ENCODE measurements around the gene SMAGP.
A peak's percentile ranks its signal among the peaks of the same experiment; 100 is the strongest.
"Not testable (repeated sequence)": the region's sequence is repeated elsewhere in the genome, so short reads cannot be mapped to it uniquely, and the experiment has no call there.

The SMAGP gene

DNA sequence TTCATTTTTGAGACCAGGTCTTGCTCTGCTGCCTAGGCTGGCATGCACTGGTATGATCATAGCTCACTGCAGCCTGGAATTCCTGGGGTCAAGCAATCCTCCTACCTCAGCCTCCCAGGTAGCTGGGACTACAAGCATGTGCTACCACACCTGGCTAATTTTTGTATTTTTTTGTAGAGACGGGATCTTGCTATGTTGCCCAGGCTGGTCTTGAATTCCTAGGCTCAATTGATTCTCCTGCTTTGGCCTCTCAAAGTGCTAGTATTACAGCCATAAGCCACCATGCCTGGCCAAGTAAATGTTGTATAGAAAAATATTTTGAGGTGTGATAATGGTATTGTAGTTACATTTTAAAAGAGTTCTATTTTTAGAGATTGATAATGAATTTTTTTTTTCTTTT, 41.2 kb upstream of the SMAGP start:
- H3K79me1 ChIP-seq (ENCODE audit: low read depth, low read length) = no peaks in the 10 kb centered on the region
- H3K9me3 ChIP-seq (replicated peaks in 1 of 2; ENCODE audit: control insufficient read depth in 2 of 2, insufficient read depth in 1 of 2, low read depth in 1 of 2, low read length in 2 of 2) = no peaks in the 10 kb centered on the region
- H2BK12ac ChIP-seq (ENCODE audit: low read length) = no peak overlapping the region
- H3K18ac ChIP-seq (ENCODE audit: low read length) = no peak overlapping the region
- no peak overlapping the region for H4K8ac ChIP-seq (ENCODE audit: low read depth, low read length)
- H3K4me3 ChIP-seq (ENCODE audit: low read length in 2 of 2) = no peak overlapping the region
- no peak overlapping the region for H3K4ac ChIP-seq (ENCODE audit: low read length)
- no CpG with 5 or more reads among the region's 1 CpG for WGBS, 2 donors (ENCODE audit: extremely low coverage in 2 of 2, insufficient read length in 2 of 2, insufficient replicate concordance in 1 of 2)
- no peak overlapping the region for H3K14ac ChIP-seq (ENCODE audit: low read length)
- H2BK5ac ChIP-seq (ENCODE audit: low read length) = no peak overlapping the region
- DNase-seq (ENCODE audit: low spot score) = no peak
- no peak overlapping the region for H3K4me2 ChIP-seq (ENCODE audit: insufficient read depth, low read length, poor library complexity, severe bottlenecking)
- no peak overlapping the region for H3K9ac ChIP-seq (ENCODE audit: low read depth, low read length, poor library complexity)
- no peak overlapping the region for H2BK15ac ChIP-seq (ENCODE audit: low read length)
- no peak overlapping the region for H3K23ac ChIP-seq (ENCODE audit: low read depth, low read length, poor library complexity)
- H2AK5ac ChIP-seq (ENCODE audit: low read depth, low read length) = no peak overlapping the region
- H2BK120ac ChIP-seq (ENCODE audit: low read depth, low read length) = peak overlapping the region; percentile 47
- H2AFZ ChIP-seq (ENCODE audit: low read length) = no peak overlapping the region
- no peak overlapping the region for H4K91ac ChIP-seq (ENCODE audit: low read depth, low read length, poor library complexity)
- H3K27me3 ChIP-seq (ENCODE audit: control insufficient read depth in 3 of 3, insufficient read depth in 3 of 3, low read depth in 1 of 3, low read length in 3 of 3) = no peaks in the 10 kb centered on the region
- no peaks in the 10 kb centered on the region for H3K36me3 ChIP-seq (replicated peaks in 1 of 2; ENCODE audit: control insufficient read depth in 2 of 2, insufficient read depth in 2 of 2, low read length in 2 of 2)
- no peak overlapping the region for H3K27ac ChIP-seq (replicated peaks; ENCODE audit: low read length)
- peaks cover 0 to 2% of the 10 kb centered on the region in 2 donors for H3K4me1 ChIP-seq (ENCODE audit: control insufficient read depth in 2 of 2, insufficient read depth in 1 of 2, low read depth in 1 of 2, low read length in 2 of 2)

DNA sequence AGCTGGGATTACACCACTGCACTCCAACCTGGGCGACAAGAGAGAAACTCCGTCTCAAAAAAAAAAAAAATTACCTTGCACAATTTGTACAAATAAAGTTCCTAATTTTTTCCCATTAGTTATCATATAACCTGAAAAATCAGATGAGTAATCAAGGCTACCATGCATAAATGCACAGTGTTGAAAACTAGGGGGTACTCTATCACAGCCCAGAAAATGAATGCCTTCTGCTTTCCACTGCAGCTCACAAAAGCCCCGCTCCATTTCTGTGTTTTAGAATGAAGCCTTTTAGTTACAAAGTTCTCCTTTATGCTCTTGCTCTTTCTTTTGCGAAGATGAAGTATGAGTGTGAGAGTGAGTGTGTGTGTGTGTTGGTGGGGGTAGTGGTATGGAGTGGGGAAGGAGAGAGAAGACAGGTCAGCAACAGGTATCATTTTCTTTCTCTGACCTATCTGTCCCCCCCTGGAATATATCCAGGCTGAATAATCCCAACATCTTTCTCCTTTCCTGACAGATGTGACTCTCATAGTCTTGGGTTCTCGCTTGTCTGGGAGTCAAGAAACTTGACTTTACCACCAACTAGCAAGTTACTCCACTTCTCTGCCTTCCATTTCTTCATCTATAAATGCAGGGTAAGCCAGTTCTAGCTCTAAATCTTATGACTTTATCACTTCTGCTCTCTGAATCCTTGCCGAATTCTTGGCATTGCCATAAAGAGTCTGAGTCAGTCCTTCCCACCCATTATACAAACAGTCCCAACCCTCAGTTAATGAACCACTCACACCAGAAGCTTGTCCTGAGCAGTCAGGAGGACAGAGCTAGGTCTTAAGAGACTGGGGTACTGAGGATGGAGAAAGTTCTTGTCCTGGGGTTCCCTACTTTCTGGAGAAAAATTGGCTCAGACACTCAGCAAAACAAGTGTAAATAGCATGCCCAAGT, 37.7 kb upstream of the SMAGP start:
- no peaks in the 10 kb centered on the region for H3K79me1 ChIP-seq (ENCODE audit: low read depth, low read length)
- H2BK5ac ChIP-seq (ENCODE audit: low read length) = no peak overlapping the region
- no peak overlapping the region for H3K4ac ChIP-seq (ENCODE audit: low read length)
- H3K9ac ChIP-seq (ENCODE audit: low read depth, low read length, poor library complexity) = no peak overlapping the region
- H3K4me3 ChIP-seq (ENCODE audit: low read length in 2 of 2) = no peak overlapping the region
- H3K9me3 ChIP-seq (replicated peaks in 1 of 2; ENCODE audit: control insufficient read depth in 2 of 2, insufficient read depth in 1 of 2, low read depth in 1 of 2, low read length in 2 of 2) = no peaks in the 10 kb centered on the region
- no peak overlapping the region for H3K23ac ChIP-seq (ENCODE audit: low read depth, low read length, poor library complexity)
- H3K36me3 ChIP-seq (replicated peaks in 1 of 2; ENCODE audit: control insufficient read depth in 2 of 2, insufficient read depth in 2 of 2, low read length in 2 of 2) = no peaks in the 10 kb centered on the region
- no peak overlapping the region for H2BK15ac ChIP-seq (ENCODE audit: low read length)
- H3K18ac ChIP-seq (ENCODE audit: low read length) = no peak overlapping the region
- peaks cover 0 to 5% (median 0%) of the 10 kb centered on the region in 3 experiments for H3K27me3 ChIP-seq (ENCODE audit: control insufficient read depth in 3 of 3, insufficient read depth in 3 of 3, low read depth in 1 of 3, low read length in 3 of 3)
- H2BK120ac ChIP-seq (ENCODE audit: low read depth, low read length) = no peak overlapping the region
- no CpG with 5 or more reads among the region's 6 CpGs for WGBS, 2 donors (ENCODE audit: extremely low coverage in 2 of 2, insufficient read length in 2 of 2, insufficient replicate concordance in 1 of 2)
- H3K14ac ChIP-seq (ENCODE audit: low read length) = no peak overlapping the region
- H3K4me2 ChIP-seq (ENCODE audit: insufficient read depth, low read length, poor library complexity, severe bottlenecking) = no peak overlapping the region
- DNase-seq (ENCODE audit: low spot score) = no peak
- no peak overlapping the region for H2BK12ac ChIP-seq (ENCODE audit: low read length)
- H3K27ac ChIP-seq (replicated peaks; ENCODE audit: low read length) = no peak overlapping the region
- H2AK5ac ChIP-seq (ENCODE audit: low read depth, low read length) = no peak overlapping the region
- H4K91ac ChIP-seq (ENCODE audit: low read depth, low read length, poor library complexity) = no peak overlapping the region
- no peak overlapping the region for H4K8ac ChIP-seq (ENCODE audit: low read depth, low read length)
- H3K4me1 ChIP-seq (ENCODE audit: control insufficient read depth in 2 of 2, insufficient read depth in 1 of 2, low read depth in 1 of 2, low read length in 2 of 2) = no peaks in the 10 kb centered on the region
- H2AFZ ChIP-seq (ENCODE audit: low read length) = no peak overlapping the region

DNA sequence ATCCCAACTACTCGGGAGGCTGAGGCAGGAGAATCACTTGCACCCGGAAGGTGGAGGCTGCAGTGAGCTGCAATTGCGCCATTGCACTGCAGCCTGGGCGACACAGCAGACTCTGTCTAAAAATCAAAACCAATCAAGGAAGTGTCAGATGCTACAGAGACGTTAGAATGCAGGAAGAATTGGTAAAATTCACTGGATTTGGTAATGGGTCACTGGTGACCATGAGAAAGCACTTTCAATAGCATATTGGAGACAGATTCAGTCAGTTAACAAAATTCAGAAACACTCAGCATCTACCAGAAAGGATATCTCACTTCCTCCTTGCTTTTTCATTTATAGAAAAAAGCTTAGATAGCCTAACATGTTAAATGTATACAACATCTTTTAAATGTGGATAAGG, 36.3 kb upstream of the SMAGP start:
- Histone ChIP-seq H3K23ac (ENCODE audit: low read depth, low read length, poor library complexity) (no peak overlapping the region), H3K4me3 (ENCODE audit: low read length in 2 of 2) (no peak overlapping the region), H2AK5ac (ENCODE audit: low read depth, low read length) (no peak overlapping the region), H2BK15ac (ENCODE audit: low read length) (no peak overlapping the region), H3K27me3 (ENCODE audit: control insufficient read depth in 3 of 3, insufficient read depth in 3 of 3, low read depth in 1 of 3, low read length in 3 of 3) (peaks cover 0 to 15% (median 0%) of the 10 kb centered on the region in 3 experiments), H3K9ac (ENCODE audit: low read depth, low read length, poor library complexity) (no peak overlapping the region), H3K9me3 (replicated peaks in 1 of 2; ENCODE audit: control insufficient read depth in 2 of 2, insufficient read depth in 1 of 2, low read depth in 1 of 2, low read length in 2 of 2) (no peaks in the 10 kb centered on the region), H4K91ac (ENCODE audit: low read depth, low read length, poor library complexity) (no peak overlapping the region), H3K79me1 (ENCODE audit: low read depth, low read length) (no peaks in the 10 kb centered on the region), H2BK120ac (ENCODE audit: low read depth, low read length) (no peak overlapping the region), H3K36me3 (replicated peaks in 1 of 2; ENCODE audit: control insufficient read depth in 2 of 2, insufficient read depth in 2 of 2, low read length in 2 of 2) (no peaks in the 10 kb centered on the region), H2AFZ (ENCODE audit: low read length) (no peak overlapping the region), H3K18ac (ENCODE audit: low read length) (no peak overlapping the region), H3K14ac (ENCODE audit: low read length) (no peak overlapping the region), H3K4me2 (ENCODE audit: insufficient read depth, low read length, poor library complexity, severe bottlenecking) (no peak overlapping the region), H4K8ac (ENCODE audit: low read depth, low read length) (no peak overlapping the region), H2BK12ac (ENCODE audit: low read length) (no peak overlapping the region), H3K27ac (replicated peaks; ENCODE audit: low read length) (no peak overlapping the region), H3K4me1 (ENCODE audit: control insufficient read depth in 2 of 2, insufficient read depth in 1 of 2, low read depth in 1 of 2, low read length in 2 of 2) (no peaks in the 10 kb centered on the region), H3K4ac (ENCODE audit: low read length) (no peak overlapping the region), H2BK5ac (ENCODE audit: low read length) (no peak overlapping the region)
- WGBS, 2 donors (ENCODE audit: extremely low coverage in 2 of 2, insufficient read length in 2 of 2, insufficient replicate concordance in 1 of 2) = no CpG with 5 or more reads among the region's 5 CpGs
- DNase-seq (ENCODE audit: low spot score) = no peak

DNA sequence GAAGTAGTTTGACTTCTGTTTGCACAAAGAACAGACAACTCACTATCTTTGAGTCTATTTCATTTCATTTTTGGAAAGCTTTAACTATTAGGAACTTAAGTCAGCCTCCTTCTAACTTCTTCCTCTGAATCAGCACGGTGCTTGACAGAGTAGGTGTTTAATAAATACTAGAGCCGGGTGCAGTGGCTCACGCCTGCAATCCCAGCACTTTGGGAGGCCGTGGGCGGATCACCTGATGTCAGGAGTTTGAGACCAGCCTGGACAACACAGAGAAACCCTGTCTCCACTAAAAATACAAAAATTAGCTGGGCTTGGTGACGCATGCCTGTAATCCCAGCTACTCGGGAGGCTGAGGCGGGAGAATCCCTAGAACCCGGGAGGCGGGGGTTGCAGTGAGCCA, 30.6 kb upstream of the SMAGP start:
- not testable (repeated sequence) for H2BK15ac ChIP-seq (ENCODE audit: low read length); H3K9ac ChIP-seq (ENCODE audit: low read depth, low read length, poor library complexity); H3K36me3 ChIP-seq (replicated peaks in 1 of 2; ENCODE audit: control insufficient read depth in 2 of 2, insufficient read depth in 2 of 2, low read length in 2 of 2); H3K27ac ChIP-seq (replicated peaks; ENCODE audit: low read length); H2AK5ac ChIP-seq (ENCODE audit: low read depth, low read length); H3K4me1 ChIP-seq (ENCODE audit: control insufficient read depth in 2 of 2, insufficient read depth in 1 of 2, low read depth in 1 of 2, low read length in 2 of 2); H3K4me3 ChIP-seq (ENCODE audit: low read length in 2 of 2); H3K9me3 ChIP-seq (replicated peaks in 1 of 2; ENCODE audit: control insufficient read depth in 2 of 2, insufficient read depth in 1 of 2, low read depth in 1 of 2, low read length in 2 of 2); H3K4ac ChIP-seq (ENCODE audit: low read length); H2AFZ ChIP-seq (ENCODE audit: low read length); H2BK5ac ChIP-seq (ENCODE audit: low read length); H3K18ac ChIP-seq (ENCODE audit: low read length); H4K8ac ChIP-seq (ENCODE audit: low read depth, low read length); H4K91ac ChIP-seq (ENCODE audit: low read depth, low read length, poor library complexity); H3K14ac ChIP-seq (ENCODE audit: low read length); H2BK120ac ChIP-seq (ENCODE audit: low read depth, low read length); H3K79me1 ChIP-seq (ENCODE audit: low read depth, low read length); H3K4me2 ChIP-seq (ENCODE audit: insufficient read depth, low read length, poor library complexity, severe bottlenecking); DNase-seq (ENCODE audit: low spot score); H2BK12ac ChIP-seq (ENCODE audit: low read length); H3K23ac ChIP-seq (ENCODE audit: low read depth, low read length, poor library complexity)
- H3K27me3 ChIP-seq (ENCODE audit: control insufficient read depth in 3 of 3, insufficient read depth in 3 of 3, low read depth in 1 of 3, low read length in 3 of 3) = peaks cover 0 to 15% (median 0%) of the 10 kb centered on the region in 3 experiments
- WGBS, 2 donors (ENCODE audit: extremely low coverage in 2 of 2, insufficient read length in 2 of 2, insufficient replicate concordance in 1 of 2) = no CpG with 5 or more reads among the region's 10 CpGs

Data from neuronal stem cell (in vitro differentiated cells).